Putamen (tissue), 1 donor: ENCODE results near the gene FAM110D.
A peak's percentile ranks its signal among the peaks of the same experiment; 100 is the strongest.

ENCODE experiments used
- DNase-seq: peaks from one replicate; pipeline ENCODE4 v3.0.0-alpha.2; 2016; ENCODE audit warnings: low spot score

The FAM110D gene

DNA sequence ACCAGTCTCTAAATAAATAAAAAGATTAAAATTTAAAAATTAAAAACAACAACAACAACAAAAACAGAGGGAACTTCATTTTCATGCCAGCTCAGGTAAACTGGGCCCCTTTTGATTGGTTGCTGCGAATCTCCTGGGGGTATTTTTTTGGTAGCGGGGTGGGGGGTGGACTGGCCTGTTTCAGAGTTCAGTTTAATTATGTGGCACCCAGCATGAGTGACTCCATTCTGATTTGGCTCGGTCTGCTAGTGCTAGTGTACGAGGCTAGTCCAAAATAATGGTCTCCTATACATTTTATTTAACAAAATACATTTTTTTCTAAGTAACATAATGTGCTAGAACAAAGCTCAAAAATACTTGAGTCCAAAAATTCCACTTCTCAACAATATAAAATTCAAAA, 29.1 kb upstream of the FAM110D start:
- no peak for DNase-seq

DNA sequence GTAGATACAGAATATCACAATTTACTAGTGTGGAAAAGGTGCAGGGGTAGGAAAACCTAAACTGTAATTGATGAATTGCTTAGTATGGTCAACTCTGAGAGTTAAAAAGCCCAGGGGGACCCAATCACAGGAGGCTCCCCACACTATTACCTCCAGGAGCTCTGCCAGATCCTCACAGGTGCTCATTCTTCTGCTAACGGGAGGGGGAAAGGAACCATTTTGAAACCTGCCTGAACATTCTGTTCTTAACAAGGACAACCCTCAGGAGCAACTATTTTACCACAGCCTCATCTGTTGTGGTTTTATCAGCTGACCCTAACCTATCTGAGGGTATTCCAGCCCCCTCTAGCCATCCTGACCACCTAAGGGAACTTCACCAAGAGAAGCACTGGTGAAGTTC, 28.2 kb upstream of the FAM110D start:
- DNase-seq = no peak

DNA sequence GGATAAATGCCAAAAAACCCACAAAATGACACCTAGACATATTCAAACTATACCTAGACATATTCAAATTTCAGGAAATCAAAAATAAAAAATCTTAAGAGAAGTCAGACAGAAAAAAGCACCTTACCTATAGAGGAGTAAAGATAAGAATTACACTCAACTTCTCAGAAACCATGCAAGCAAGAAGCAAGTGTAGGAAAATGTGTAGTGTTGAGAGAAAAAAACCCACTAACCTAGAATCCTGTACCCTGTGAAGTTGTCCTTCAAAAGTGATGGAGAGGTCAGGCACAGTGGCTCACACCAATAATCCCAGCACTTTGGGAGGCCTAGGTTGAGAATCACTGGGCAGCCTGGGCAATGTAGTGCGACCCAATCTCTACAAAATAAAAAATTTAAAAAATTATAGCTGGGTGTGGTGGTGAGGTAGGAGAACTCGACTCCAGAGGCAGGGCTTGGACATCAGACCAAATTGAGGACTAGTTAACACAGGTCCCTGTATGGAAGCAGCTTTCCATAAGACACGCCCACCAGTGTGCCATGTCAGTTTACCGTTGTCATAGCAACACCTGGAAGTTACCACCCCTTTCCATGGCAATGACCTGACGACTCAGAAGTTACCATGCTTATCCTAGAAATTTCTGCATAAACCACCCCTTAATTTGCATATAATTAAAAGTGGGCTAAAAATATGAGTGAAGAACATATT, 26.6 kb upstream of the FAM110D start:
- no peak for DNase-seq

DNA sequence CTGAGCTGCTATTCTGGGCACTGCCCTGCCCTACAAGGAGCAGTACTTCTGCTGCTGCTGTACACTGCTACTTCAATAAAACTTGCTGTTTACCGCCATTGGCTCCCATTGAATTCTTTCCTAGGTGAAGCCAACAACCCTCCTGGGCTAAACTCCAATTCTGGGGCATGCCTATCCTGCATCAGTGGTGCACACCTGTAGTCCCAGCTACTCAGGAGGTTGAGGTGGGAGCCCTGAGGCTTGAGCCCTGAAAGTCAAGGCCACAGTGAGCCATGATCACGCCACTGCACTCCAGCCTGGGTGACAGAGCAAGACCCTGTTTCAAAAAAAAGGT, 26.1 kb upstream of the FAM110D start:
- no peak for DNase-seq

DNA sequence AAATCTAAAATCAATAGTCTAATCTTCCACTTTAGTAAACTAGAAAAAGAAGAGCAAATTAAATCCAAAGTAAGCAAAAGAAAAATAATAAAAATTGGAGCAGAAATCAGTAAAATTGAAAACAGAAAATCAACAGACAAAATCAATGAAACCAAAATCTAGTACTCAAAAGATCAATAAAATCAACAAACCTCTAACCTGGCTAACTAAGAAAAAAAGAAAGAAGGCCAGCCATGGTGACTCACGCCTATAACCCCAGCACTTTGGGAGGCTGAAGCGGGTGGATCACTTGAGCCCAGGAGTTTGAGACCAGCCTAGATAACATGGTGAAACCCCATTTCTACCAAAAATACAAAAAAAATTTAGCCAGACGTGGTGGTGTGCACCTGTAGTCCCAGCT, 24.4 kb upstream of the FAM110D start:
- DNase-seq = no peak

DNA sequence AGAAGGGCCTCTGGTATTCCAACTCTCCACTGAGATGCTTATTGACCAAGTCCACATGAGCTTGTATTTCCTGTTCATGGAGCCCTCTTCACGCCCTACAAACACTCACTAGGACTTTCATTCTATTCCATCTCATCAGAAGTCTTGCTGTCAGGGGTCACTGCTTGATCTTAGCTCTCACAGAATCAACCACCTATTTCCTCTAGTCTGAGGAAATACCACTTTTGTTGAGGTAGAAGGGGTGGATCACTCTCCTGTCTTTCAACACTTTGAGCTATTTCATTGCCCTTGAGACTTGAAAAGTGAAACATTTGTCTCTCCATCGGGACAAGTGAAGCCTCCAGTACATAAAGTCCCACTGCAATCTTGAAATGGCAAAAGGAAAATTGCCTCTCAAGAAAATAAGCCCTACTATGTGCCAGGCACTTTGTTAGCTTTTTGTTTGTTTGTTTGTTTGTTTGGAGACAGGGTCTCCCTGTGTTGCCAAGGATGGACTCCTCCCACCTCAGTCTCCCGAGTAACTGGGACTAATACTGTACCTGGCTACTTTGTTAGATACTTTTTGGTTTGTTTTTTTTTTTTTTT, 19.8 kb upstream of the FAM110D start:
- no peak for DNase-seq

DNA sequence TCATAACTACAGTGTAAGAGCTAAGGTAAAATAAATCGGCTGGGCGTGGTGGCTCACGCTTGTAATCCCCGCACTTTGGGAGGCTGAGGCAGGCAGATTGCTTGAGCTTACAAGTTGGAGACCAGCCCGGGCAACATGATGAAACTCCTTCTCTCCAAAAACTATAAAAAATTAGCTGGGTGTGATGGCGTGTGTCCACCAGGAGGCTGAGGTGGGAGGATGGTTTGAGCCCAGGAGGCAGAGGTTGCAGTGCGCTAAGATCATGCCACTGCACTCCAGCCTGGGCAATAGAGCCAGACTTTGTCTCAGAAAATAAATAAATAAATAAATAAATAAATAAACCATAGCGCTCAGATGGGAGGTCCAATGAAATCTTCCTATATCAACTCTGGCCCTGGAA, 16.7 kb upstream of the FAM110D start:
- DNase-seq = no peak

DNA sequence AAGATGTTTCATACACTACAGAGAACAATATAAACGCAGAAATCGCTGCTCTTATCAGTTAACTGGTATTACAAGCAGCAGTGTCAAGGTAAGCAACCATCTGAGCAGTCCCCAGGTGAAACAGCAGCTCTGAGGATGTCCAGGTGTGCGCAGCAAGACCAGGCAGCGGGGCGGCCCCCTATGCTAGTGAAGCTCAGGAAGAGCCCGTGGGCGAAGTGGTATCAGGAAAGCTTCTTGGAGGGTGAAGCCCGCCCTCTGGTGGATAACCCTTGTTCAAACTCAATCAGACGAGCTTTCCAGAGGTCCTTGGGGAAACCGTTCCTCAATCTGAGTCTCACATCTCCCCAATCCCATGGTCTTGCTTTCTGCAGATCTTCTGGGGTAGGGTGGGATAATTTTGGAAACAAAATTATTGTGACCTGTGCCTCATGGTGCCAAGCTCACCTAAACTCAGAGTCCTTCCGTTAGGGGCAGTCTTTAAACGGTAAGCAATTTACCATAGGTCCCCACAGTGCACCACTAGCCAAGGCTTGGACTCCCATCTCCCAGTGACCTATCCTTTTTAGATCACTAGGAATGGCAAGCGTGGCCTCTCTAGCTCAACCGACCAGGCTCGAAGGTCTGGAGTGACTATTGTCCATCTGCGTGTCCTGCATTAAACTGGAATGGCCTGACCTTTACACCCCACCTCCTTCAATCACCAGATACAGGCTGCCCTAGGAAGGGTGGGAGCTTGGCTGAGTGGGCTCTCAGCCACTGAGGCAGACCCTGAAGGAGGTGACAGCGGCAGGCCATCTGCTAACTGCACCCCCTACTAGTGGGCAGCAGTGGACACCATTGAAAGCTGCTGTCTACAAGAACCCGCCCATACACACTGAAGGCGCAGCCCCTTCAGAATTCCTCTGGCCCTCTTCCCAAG, 13.6 kb upstream of the FAM110D start:
- peak; percentile 80 for DNase-seq

DNA sequence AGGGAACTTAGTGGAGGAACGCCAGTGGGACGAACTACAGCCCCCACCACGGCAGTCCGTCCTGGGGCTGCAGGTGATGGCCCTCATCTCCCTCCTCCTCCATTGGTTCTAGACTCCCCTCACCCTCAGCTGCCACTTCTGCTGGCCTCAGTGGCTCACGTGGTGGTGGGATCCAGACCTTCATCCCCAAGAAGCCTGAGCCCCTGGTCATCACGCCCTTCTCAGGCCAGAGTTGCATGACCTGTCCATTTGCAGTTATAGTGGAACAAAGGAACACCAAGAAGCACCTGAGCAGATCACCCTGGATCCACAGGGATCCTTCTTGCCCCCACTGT, 13.0 kb upstream of the FAM110D start:
- no peak for DNase-seq

DNA sequence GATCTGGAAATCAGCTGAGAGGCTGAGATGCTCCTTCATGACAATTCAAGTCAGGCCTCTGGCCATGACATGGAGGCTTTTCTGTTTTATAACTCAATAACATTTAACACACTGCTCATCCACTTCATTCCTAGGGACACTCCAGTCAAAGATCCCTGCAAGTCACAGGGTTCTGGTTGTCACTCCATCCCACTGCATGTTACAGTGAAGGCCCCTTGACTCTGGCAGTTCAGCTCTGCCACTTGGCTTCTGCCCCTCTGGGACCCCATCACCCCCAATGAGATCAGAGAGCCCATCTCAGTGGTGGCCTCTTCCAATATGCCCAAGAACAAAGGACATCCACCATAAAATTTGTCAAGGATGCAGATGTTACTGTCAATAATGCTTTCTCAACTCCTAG, 10.0 kb upstream of the FAM110D start:
- DNase-seq = no peak

DNA sequence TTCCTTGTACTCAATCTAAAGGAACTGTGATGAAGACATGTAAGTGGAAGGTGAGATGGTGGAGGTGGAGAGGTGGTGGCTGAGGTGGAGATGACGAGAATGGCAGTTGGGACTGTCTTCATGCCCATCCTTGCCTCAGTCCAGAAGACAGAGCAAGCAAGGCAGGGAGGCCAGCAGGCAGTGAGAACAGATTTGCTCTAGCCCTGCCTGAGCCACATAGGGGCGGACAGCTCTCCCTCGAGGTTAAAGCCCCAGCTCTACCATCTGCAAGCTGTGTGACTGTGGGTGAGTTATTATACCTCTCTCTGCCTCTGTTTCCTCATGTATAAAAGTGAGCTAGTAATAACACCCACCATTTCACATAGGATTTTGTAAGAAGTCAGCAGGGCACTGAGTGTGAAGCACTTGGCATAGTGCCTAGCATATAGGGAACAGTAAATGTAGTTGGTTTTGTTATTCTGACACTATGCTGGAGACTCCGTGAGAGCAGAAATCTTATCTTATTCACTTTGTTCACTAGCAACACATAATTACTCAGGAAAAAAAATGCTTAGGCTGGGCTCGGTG, 4.8 kb upstream of the FAM110D start:
- no peak for DNase-seq

DNA sequence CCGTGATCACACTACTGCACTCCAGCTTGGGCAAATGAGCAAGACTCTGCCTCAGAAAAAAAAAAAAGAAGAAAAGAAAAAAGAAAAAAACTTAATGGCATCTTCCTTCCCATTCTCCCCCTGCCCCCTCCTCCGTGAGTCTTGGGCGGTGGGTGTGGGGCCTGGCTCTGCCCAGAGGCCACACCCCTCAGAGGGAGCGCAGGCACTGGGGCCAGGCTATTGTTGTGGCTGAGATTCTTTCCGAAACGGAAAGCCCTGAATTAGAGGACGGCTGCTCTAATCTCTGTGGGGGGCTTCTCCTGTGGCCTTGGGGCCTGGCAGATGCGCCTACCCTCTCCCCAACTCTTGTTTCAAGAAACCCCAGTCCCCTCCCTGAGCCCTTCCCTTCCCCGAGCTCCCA, 4.1 kb upstream of the FAM110D start:
- DNase-seq = no peak

DNA sequence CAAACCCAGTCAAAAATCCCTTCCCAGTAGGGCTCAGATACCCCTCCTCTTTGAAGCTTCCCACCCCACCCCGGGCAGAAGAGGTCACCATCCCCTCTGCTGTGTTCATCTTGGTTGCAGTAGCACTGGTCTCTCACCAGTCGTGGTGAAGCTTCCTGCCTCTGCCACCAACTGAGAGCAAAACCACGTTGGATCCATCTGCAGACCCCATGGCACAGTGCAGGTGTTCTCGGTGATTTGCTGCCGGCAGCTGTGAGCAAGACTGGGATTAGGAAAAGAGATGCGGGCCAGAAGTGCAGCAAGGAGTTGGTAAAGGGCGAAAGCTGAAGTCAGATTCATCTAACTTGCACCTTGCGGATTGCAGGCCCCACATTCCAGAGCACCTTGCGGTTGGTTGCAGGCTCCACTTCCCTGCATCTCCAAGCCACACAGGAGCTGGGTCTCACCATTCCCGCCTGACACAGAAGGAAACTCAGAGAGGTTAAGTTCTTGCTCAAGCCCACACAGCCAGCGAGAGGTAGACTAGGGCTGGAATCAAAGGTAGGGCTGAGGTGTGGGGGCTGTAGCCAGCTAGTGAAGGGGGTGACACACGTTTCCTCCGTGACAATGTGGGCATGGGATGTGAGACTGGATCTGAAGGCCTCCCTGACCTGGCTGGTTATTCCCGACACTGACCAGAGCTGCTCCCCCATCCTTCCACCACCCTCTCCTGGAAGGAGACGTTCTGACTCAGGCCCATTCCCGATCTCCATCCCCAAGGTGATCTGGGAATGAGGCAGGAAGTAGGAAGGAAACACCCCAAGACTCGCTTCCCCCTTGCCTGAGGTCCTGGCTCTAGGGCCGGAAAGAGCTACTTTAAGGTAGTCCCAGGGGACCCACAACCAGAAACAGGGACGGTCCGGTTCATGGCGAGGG, 3.3 kb upstream of the FAM110D start:
- no peak for DNase-seq

DNA sequence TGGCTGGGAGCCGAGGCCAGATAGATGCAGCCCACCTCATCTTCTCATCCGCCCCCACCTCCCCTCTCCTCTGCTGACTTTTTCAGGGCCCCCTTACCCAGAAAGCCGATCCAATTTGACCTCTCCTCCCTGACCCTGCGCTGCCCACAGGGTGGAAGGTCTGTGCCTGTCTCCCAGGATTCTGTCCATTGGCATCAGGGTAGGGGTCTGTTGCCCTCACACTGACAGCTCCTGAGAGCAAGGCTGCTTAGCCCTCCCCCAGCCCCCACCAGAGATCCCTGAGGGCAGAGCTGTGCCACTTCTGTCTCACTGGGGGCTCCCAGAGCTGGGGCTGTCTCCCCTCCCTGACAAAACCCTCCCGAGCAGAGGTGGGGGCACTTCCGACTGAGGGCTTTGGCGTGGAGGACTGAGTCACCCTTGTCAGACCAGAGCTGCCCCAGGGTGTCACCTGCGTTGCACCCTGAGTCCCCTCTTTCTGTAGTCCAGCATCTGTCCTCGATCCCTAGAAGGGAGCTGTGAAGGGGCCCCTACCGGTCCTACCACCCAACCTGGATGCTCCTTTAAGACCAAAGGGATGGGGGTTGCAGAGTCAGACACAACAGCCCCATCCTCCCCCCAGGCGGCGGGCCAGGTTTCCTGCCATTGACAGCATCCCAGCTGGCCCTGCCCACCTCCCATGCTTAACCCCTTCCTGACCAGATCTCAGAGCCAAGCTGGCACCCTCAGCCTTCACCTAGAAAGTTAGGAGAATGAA, 2.4 kb upstream of the FAM110D start:
- no peak for DNase-seq

DNA sequence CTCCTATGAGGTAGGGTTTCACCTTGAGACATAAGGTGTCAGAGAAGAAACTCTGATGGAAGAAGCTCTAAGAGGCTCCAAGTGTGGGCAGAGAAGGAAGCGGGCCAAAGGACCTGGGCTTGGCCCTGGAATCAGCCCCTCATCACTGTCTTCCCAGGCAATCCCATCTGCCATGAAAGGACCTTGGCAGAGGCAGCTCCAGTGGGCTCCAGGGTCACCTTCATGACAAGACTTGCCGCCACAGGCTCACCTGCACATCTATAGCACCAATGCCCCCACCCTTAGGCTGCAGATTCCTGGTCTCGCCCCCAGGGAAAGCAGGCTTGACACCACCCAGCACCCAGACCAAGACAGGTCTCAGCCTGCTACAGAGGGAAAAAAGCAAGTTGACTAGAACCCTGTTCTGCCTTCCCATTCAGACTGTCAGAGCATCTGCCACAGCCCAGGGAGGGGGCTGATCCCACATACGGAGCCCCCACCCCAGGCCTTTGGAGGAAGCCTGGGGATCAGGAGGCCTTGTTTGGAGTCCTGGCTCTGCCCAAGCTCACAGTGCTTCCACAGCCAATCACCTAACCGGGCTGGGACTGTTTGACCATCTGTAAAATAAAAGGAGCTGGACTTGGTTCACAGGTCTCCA, 490 bp upstream of the FAM110D start:
- no peak for DNase-seq

DNA sequence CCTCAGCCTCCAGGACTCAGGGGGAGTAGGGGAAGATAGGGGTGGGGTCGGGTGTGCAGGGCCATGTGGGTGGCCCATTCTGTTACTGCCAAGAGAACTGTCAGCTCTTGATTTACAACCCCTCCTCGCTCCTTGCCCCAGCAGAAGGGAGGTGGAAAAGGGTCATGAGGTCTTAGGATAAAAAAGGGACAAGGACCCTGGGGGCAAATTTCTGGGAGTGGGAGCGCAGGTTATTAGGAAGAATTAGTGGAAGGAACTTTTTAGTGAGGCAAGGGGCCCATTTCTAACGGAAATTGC, 812 bp downstream of the FAM110D start:
- no peak for DNase-seq

DNA sequence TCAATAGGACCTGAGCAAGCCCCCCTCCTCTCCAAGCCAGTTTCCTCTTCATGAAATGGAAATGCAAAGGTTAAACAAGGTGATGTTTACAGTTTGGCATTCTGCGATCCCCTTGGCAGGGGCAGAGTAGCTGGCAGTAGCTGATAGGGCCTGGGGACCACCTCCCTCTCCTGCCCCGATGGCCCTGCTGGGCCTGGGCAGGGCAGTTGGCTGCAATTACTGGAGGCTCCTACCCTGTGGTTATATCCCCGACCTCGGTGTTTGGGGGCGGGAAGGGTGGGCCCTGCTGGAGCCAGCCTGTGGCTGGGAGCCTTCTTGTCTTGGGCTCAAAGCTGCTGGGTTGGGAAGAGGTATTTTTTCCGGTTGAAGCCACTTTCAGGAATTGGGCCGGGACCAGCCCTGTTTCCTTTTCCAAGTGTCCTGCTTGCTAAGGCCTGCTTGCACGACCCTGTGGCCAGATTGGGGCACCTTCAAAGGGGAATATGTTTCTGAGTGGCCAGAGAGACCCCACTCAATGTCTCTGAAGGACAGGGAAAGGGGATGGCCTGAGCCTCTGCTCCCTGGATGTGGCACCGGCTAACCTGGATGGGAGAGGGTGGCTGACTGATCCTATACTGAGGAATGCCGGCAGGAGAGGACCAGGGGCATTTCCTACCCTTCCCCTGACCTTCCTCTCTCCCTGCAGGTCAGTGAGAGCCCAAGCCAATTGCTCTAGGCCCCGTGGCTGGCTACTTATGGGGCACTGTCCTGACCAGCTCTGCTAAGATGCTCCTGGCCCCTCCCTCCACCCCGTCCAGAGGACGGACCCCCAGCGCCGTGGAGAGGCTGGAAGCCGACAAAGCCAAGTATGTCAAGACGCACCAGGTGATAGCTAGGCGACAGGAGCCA, 1.9 kb downstream of the FAM110D start:
- no peak for DNase-seq

DNA sequence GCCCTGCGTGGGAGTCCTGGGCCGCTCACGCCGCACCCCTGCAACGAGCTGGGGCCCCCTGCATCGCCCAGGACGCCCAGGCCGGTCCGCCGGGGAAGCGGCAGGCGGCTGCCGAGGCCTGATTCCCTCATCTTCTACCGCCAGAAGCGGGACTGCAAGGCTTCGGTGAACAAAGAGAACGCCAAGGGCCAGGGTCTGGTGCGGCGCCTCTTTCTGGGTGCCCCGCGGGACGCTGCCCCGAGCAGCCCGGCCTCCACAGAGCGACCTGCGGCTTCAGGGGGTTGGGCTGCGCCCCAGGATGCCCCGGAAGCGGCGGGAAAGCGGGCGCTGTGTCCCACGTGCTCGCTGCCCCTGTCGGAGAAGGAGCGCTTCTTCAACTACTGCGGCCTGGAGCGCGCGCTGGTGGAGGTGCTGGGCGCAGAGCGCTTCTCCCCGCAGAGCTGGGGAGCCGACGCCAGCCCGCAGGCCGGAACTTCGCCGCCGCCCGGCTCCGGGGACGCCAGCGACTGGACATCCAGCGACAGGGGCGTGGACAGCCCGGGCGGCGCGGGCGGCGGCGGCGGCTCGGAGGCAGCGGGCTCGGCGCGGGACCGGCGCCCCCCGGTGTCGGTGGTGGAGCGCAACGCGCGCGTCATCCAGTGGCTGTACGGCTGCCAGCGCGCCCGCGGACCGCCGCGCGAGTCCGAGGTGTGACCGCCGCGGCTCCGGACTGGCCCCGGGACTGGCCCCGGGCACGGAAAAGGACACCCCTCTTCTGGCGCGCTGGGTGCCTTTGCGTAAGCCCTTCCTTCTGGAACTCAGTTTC, 2.7 kb downstream of the FAM110D start:
- no peak for DNase-seq

DNA sequence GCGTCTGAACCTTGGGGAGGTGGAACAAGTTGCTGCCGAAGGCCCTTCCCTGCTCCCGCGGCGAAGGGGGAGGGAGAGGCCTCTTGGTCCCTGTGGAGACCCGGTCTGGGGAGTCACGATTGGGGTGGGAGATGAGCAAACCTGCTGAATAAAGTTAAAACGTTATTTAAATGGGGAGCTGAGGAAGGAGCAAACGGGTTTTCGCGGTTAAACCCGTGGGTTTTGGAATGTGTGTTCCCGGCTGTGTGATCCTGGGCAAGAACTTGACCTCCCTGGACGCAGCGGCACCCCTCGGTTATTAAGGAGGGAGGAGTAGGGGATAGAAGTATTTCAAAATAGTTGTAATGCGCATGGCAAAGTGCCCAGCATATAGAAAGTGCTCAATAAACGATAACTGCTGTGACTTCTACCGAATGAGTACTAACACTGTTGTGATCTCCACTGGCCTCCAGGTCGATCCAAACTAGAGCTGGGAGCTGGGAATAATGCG, 3.4 kb downstream of the FAM110D start:
- no peak for DNase-seq
